HepG2 (cell line): Measurements from ENCODE around the gene PEX12. TPM values are rescaled to one million over a fixed set of nuclear protein-coding genes. Genes with fewer than 3 reads are reported as not detected.

ENCODE experiments used
- ATF5 ChIP-seq: sonication (generic); formaldehyde crosslinking; IDR thresholded peaks from 2 replicates; pipeline ENCODE4 v1.4.0; 2020; ENCODE audit warnings: mild to moderate bottlenecking, low read depth, missing genetic modification reagents
- ATM ChIP-seq: fragments of 450-650 bp; IDR thresholded peaks from 2 replicates; pipeline ENCODE4 v1.7.1; 2017; ENCODE audit warnings: mild to moderate bottlenecking, borderline replicate concordance
- CC2D1A ChIP-seq: sonication (generic); formaldehyde crosslinking; IDR thresholded peaks from 2 replicates; pipeline ENCODE4 v1.8.1; 2023; ENCODE audit warnings: mild to moderate bottlenecking, missing genetic modification reagents
- EEA1 ChIP-seq: sonication (generic); formaldehyde crosslinking; IDR thresholded peaks from 2 replicates; pipeline ENCODE4 v1.5.1; 2020; ENCODE audit warnings: mild to moderate bottlenecking, missing genetic modification reagents, borderline replicate concordance
- POGZ ChIP-seq: sonication (generic); formaldehyde crosslinking; IDR thresholded peaks from 2 replicates; pipeline ENCODE4 v1.4.0; 2020; ENCODE audit warnings: mild to moderate bottlenecking, missing genetic modification reagents
- RCOR2 ChIP-seq: IDR thresholded peaks from 2 replicates; pipeline ENCODE4 v1.6.1; 2016; ENCODE audit warnings: missing biosample characterization, missing genetic modification reagents
- SP1 ChIP-seq, 2 experiments: fragments of 450-650 bp in 1 of 2; sonication (generic) in 1 of 2; formaldehyde crosslinking in 1 of 2; IDR thresholded peaks; 2 replicates each; pipeline versions ENCODE4 v1.4.0 to v1.6.1; 2016 to 2020; ENCODE audit warnings: missing genetic modification reagents in 1 of 2
- ZBTB7A ChIP-seq: sonication (generic); formaldehyde crosslinking; IDR thresholded peaks from 2 replicates; pipeline ENCODE4 v1.8.0; 2022; ENCODE audit warnings: mild to moderate bottlenecking, missing genetic modification reagents
- ZMYM4 ChIP-seq: sonication (generic); formaldehyde crosslinking; IDR thresholded peaks from 2 replicates; pipeline ENCODE4 v1.8.1; 2023; ENCODE audit warnings: mild to moderate bottlenecking, missing genetic modification reagents
- ZNF124 ChIP-seq: sonication (generic); formaldehyde crosslinking; IDR thresholded peaks from 2 replicates; pipeline ENCODE4 v1.4.0; 2020; ENCODE audit warnings: missing genetic modification reagents
- ZNF337 ChIP-seq: sonication (generic); formaldehyde crosslinking; IDR thresholded peaks from 2 replicates; pipeline ENCODE4 v1.5.1; 2020; ENCODE audit warnings: missing genetic modification reagents, low read depth, mild to moderate bottlenecking, borderline replicate concordance
- ZNF646 ChIP-seq: sonication (generic); formaldehyde crosslinking; IDR thresholded peaks from 2 replicates; pipeline ENCODE4 v1.9.0; 2021; ENCODE audit warnings: mild to moderate bottlenecking, missing genetic modification reagents
- ZNF687 ChIP-seq: sonication (generic); formaldehyde crosslinking; IDR thresholded peaks from 2 replicates; pipeline ENCODE4 v1.5.1; 2020; ENCODE audit warnings: mild to moderate bottlenecking, missing genetic modification reagents, moderate library complexity
- ZNF839 ChIP-seq: sonication (generic); formaldehyde crosslinking; IDR thresholded peaks from 2 replicates; pipeline ENCODE4 v1.4.0; 2020; ENCODE audit warnings: missing genetic modification reagents, mild to moderate bottlenecking, borderline replicate concordance
- ZSCAN21 ChIP-seq: sonication (generic); formaldehyde crosslinking; IDR thresholded peaks from 2 replicates; pipeline ENCODE4 v1.8.0; 2022; ENCODE audit warnings: mild to moderate bottlenecking, missing genetic modification reagents, moderate library complexity, borderline replicate concordance
- polyA plus RNA-seq, 8 experiments: library from polyadenylated mRNA; depleted of rRNA in 3 of 8; stranded (reverse) in 7 of 8; unstranded in 1 of 8; fragments of >200 nt; fragmentation: Illumina TruSeq in 4 of 8; extraction: Trizol in 4 of 8; gene quantifications; 2 replicates each; pipeline versions ENCODE4 v1.2.1 to v1.2.3, GENCODE V29; 2011 to 2016; ENCODE audit warnings: low read depth in 4 of 8, missing spikeins in 1 of 8, mixed read lengths in 1 of 8; ENCODE audit not compliant: insufficient read depth in 1 of 8
- total RNA-seq, 5 experiments: library from RNA; depleted of rRNA; stranded (reverse); fragments of >200 nt; fragmentation: Illumina TruSeq; extraction: Trizol; gene quantifications; 2 replicates each; pipeline ENCODE4 v1.2.3, GENCODE V29; 2016; ENCODE audit warnings: low read depth in 1 of 5

PEX12 gene
- total and polyA plus RNA-seq, 2 of the 13 experiments (the other 11 are each of a cell fraction or from before 2014, with no cell fraction given): 5.1 to 11.9 TPM

- TF ChIP-seq CC2D1A (CRISPR knock-in tag) (no peak), SP1 (IDR thresholded peaks at IDR 0.05) (no peak), SP1 (CRISPR knock-in tag; IDR thresholded peaks at IDR 0.05) (no peak), ZNF337 (CRISPR knock-in tag) (0 out of 2 replicates have a peak, but pooled peaks have one; percentile 34), ZBTB7A (CRISPR knock-in tag) (no peak), ZMYM4 (CRISPR knock-in tag) (no peak), ATM (no peak), ZNF646 (no peak), ZNF124 (no peak), ZSCAN21 (CRISPR knock-in tag) (no peak), POGZ (CRISPR knock-in tag) (no peak), ZNF839 (CRISPR knock-in tag) (no peak), ZNF687 (CRISPR knock-in tag) (no peak), ATF5 (CRISPR knock-in tag) (0 out of 2 replicates have a peak, but pooled peaks have one; percentile 12), RCOR2 (CRISPR knock-in tag) (no peak), EEA1 (CRISPR knock-in tag) (no peak)
Observed at GRCh38 chr17:35586569-35587073, 8.2 kb upstream of the PEX12 start (continued).
